Activated T-cell treated with anti-CD3 and anti-CD28 coated beads for 4 hours (primary cell): ENCODE results near the gene SMG7.

Source experiments
- DNase-seq: peaks from one replicate; pipeline ENCODE4 v3.0.0-alpha.2; 2020

Gene SMG7

DNA sequence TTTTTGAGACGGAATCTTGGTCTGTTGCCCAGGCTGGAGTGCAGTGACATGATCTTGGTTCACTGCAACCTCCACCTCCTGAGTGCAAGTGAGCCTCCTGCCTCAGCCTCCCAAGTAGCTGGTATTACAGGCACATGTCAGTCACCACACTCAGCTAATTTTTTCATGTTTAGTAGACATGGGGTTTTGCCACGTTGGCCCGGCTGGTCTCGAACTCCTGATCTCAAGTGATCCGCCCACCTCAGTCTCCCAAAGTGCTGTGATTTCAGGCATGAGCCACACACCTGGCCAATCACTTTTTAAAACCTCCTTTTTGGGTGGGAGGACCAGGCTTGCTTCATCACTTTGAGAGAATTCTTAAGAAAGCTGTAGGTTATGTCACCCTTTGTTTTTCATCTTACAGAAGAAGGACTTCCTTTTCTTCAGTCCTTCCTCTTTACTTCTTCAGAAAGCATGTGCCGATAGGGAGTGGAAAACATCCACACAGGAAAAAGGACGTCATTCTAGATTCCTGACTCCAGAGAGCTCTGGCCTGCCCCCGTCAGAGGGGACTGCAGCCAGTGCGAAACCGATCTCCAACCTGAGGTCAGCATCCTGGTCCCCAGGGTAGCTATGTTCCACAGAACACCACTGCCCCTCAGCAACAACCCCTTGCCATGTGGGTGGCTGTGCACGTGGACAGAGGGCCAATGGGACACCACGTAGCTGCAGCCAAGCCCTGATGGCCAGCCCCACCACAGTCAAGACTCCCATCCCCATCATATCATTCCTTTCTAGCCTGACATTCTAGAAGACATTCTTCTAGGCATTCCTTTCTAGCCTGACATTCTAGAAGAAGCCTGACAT is 96.1 kb downstream of the SMG7 start:
- no peak for DNase-seq

DNA sequence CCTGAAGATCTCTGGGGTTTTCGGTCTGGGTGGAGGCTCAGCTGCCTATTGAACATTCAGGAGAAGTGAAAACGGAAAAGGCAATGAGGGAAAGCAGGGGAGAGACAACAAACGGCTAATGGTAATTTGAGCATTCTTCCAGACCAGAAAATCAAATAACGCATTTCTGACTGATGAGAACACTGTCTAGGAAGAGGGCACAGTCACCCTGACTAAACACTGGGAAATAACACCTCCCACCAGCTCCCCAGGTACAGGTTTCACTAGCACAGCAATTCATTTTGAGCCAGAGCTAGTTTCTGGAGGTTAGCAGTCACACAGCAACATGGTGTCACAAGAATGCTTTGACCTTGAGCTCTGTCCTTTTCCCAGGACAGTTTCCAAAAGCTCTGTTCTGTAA is 96.8 kb downstream of the SMG7 start:
- no peak for DNase-seq

DNA sequence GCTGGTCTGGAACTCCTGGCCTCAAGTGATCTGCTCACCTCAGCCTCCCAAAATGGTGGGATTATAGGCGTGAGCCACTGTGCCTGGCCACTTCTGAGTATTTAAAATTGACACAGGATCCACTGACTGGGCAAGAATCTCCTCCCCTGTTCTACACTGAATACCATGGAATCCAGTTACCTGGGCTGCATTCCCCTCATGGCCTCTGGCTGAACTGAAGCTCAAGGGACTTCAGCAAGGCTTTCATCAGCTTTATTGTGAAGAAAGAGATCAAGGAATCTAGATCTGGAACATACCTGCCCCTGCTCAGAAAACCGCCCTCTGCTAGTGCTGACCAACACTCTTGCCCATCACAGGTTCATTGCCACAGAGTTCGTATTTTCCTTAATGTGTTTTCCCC is 97.5 kb downstream of the SMG7 start:
- DNase-seq = no peak

DNA sequence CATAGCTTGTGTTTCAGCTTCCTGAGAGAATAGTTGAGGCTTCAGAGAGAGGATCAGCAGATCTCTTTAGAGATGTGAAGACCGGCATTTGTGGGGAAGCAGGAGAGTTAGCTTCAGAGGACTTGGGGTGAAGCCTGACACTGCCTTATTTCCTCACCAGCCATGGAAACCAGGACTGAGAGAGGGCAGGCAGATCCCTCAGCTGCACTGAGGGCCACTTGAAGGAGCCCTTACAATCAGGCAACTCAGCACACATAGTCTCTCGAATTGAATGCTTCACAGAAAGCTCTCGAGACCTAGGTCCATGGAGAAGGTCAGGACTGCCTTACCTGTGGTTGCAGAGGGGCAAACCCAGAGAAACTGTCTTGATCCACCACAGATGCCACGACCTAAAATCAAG is 98.2 kb downstream of the SMG7 start:
- DNase-seq = no peak

DNA sequence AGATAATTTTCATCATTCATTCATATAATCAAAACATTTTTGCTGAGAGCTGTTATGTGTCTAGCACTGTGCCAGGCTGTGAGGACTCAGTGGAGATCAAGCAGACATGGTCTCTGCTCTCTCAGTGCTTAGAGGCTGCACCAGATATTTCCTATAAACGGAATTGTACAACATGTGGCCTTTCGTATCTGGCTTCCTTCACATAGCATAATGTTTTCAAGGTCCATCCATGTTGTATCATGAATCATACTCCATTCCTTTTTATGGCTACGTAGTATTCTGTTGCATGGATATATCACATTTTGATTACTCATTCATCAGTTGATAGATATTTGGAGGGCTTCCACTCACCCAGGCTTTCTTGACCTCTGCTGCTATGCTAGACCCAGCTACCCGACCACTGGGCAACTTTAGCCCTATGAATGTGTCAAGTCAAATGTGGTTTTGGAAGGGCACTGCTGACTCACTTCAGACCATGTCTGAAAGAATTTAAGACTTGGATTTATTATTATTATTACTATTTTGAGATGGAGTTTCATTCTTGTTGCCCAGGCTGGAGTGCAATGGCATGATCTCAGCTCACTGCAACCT is 99.5 kb downstream of the SMG7 start:
- DNase-seq = no peak

DNA sequence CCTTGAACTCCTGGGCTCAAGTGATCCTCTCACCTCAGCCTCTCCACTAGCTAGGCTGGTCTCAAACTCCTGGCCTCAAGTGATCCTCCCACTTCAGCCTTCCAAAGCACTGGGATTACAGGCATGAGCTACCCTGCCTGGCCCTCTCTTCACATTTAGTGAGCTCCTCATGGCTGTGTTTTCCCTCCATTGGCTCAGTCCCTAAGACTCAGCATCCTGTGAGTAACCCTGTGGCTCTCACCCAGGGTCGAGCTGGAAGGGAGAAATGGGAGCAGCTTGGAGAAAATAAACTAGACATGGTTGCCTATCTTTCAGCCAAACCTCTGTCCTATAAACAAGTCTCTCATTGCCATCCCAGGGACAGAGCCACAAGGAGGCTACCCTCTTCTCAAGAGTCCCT is 100.4 kb downstream of the SMG7 start:
- no peak for DNase-seq

DNA sequence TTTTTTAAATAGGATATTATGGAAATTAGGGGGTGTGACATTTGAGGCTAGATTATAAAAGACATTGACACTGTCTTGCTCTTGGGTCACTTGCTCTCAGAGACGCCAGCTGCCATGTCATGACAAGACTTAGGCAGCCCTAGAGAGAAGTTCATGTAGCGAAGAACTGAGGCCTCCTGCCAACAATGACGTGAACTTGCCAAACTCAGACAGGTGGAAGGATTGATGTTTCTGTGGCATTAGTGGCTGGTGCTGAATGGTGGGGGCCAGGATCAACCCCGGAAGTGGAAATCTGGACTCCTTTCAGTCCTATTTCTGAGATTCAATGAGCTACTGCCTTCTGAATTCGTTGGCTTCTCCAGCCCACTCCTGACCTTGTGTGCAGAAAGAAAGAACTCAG is 103.3 kb downstream of the SMG7 start:
- DNase-seq = no peak

DNA sequence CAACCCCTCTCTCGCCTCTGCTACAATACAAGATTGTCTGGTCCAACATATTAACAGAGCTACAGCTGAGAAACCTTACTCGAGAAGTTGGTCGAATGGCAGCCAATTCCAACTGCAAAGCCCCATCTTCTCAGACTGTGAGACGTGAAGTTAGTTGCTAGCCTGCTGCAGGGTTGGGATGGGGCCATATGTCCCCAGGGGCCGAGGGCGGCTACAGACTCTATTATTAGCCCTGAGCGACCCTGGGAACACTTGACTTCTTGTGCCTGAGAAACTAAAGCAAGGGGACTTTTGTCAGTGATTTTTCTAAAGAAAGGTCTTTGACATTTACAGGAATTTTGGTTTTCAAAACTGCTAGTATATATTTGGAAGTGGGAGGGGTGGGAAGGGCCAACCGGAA is 104.2 kb downstream of the SMG7 start:
- DNase-seq = no peak

DNA sequence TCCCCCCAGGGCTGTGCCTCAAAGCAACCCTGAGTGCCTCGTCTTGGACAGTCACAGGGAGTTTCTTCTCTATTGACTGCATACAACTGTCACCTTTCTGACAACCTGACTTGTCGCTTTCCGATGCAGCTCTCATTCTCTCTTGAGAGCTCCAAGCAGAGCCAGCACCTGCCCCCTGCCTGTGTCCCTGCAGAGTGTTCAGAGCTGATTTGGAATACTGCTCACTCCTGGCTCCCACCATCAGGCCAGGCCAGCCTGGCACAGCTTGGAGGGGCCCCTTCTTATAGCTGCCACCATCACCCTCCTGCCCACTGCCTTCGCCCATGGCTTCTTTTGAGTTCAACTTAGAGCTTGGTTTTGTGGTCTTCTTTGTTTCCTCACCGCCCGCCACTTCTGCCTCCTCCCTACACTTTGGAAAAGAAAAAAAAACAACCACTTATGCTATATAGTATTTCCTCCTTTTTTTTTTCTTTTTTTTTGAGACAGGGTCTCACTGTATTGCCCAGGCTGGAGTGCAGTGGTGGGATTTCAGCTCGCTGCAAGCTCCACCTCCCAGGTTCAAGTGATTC is 105.7 kb downstream of the SMG7 start:
- DNase-seq = no peak

DNA sequence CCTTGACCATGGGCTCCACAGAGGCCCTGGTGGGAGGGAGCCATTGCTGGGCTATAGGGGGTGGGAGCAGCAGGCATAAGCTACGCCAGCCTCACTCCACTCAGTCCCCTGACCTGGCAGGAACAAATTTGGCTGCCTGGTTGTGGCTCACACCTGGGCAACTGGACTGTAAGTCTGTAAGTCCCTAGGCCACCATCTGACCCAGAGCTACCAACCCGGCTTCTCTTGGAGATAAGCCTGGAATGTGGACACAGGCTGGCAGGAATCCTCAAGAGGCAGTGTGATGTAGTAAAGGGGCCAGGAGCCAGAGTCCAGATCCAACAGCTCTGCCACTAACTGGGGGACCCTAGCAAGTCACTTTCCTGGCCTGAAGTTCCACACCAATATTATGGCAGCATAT is 106.6 kb downstream of the SMG7 start:
- no peak for DNase-seq

DNA sequence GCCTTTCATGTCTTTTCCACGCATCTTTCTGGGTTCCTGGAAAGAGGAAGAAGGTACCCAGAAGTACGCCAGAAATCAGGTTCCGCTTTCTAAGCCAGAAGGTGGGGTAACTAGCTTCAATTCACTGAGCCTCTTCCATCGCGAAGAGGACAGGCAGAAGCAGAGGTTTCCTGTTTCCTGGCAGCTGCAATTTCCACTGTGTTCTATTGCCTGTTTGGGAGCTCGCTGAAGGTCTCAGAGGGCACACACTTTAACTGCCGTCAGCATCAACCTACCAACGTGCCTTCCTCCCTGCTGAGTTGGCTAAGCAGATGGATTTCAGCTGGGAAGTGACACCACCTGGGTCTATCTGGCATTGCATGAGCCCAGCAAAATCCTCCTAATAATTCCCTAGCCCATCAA is 108.0 kb downstream of the SMG7 start:
- DNase-seq = no peak

DNA sequence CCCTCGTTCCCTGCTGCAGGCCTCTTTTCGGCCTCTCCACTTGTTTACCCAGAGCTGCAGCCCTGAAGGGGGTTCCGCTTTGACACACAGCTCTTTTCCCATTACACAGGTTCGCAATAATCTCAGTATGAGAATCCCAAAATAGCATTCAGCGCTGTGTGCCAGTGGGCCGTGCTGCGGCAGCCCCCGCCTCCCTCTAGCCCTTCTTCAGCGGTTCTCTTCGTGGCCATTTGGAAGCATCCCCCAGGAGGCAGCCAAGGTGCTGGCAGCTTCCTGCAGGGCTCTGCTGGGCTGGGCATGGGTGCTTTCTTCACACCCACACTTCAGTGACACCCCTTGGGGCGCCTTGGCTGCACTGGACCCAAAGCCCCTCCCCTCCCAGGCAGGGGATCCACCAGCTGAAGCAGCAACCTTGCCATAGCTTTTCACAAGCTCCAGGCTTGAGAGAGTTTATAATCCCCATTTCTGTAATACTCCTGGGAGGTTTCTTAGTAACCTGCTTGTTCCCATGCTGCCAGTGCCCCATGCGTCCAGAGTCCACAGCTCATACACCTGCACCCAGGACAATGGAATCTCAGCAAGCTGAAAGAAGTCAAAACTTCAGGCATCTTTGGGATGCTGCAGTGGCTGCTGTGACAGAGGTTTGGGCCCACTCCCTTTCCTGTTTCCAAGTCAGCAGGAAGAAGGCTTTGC is 109.9 kb downstream of the SMG7 start:
- DNase-seq = no peak

DNA sequence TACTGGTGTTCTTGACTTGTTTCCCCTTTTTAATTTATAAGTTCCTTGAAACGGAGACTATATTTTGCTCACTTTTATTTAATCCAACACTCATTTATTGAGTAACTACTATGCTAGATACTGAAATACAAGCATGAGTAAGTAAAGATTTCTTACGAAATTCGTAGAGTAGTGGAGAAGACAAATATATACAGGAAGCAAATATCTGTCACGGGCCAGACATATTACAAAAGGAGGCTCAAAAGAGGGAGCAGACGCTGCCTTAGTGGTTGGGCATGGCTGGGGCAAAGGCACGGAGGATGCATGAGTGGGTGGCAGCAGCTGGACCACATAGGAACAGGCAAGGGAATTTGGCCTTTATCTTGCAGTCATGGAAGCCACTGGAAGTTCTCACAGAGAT is 111.2 kb downstream of the SMG7 start:
- DNase-seq = no peak

DNA sequence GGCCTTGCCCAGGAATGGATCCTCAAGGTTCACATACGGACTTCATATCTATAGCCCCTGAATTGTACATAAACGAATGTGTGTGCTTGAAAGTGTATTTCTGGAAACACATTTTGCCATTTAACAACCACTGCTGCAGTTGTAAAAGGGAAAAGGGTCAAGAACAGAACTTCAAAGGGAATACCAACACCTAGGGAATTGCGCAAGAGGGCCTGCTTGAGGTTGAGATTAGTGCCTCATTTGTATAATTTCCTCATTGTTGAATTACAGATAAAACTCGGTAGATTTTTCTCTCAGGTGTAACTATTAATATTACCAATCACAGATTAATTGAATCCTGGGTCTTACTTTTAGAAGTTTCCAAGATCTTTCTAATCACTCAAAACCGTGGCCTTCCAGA is 111.8 kb downstream of the SMG7 start:
- DNase-seq = no peak

DNA sequence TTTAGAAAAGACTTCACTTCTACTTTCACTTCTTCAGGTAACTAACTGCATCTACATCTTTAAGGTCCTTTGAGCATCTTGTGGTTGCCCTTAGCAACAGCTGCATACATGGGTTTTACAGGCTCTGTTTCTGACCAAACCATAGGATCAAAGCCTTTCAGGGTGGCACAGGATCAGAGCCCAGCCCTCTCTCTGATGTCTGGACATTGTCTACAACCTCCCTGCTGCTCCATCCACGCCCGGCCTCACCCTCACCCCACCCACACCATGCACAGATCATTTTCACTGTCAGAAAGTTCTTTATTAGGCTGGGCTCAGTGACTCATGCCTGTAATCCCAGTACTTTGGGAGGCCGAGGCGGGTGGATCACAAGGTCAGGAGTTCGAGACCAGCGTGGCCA is 112.7 kb downstream of the SMG7 start:
- DNase-seq = no peak

DNA sequence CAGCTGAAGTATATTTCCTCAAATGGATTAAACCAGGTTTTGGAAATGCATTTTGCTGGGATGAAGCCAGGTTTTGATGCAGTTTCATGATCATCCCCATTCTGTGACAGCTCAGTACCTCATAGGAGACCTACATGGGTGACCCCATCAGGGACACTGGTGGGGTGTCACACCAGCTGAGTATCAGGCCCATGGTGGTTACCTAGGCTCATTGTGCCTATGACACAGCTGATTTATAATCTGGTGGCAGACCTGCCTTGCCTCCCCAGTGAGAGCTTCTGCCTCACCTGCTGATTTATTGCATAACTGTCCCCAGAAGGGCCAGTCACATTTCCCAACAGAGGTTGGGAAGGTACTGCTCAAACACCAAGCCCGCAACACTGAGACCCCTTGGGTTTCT is 114.2 kb downstream of the SMG7 start:
- no peak for DNase-seq

DNA sequence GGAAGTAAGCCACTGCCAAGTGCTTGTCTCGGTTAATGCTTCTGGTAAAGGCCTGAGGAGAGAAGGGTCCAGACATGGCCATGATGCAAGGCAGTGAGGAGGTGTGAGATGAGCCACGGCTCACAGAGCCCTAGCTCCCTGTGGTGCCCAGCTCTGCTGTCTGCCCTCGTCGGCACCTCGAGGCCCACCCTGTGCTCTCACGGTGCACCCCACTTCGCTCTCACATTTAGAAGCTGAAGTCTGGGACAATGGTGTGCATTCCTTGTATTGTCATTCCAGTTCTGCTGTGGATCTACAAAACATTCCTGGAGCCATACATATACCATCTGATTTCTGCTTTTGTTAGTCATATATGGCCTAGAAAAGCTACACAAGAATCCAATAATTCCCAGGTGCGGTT is 114.6 kb downstream of the SMG7 start:
- no peak for DNase-seq

DNA sequence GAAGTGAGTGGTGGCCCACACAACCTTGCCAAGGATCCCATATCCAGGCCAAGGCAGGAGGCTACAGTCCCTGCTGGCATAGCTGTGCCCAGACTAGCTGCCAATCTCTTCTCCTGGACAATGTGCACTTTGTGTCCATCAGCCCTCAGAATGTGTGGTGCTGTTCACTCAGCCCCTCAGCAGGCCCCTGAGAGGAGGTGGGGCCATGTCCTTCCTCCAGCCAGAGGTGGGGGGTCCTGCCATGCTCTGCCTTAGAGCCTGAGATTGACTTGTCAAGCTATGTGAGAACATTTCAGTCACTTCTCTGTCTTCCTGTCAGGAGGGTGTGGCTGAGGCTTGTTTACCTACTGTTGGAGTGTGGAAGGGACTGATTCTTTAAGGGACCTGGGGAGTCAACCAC is 116.5 kb downstream of the SMG7 start:
- DNase-seq = no peak

DNA sequence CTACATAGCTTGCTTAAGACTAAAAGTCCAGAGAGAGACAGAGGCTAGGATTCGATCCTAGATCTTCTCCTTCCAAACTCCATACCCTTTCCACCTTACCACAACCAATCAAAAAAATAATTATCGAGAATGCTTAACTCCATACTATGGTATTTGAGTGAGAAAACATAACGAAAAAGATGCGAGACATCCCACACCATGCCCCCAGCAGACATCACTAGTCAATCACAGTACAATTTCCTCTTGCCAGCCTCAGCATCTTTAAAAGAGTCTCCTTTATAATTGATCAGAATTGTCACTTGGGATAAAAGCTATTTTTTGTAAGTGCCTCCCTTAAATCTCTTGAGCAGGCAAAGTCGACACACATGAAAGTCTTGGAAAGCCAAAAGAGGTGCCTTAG is 117.1 kb downstream of the SMG7 start:
- DNase-seq = no peak

DNA sequence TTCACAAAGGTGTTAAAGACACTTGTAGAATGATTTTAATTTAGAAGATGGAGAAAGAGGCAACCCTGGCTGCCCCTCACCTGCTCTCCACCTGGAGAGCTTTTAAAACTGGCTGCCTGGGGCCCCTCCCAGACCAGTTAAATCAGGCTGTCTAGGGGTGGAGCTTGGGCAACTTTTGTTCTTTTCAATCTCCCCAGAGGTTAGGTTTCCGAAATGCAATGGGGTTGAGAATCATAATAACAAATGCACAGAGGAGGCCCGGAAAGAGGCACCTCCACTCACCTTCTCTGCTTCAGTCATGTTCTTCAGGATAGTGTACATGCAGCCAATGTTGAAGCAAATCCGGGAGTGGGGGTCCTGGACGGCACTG is 117.6 kb downstream of the SMG7 start:
- DNase-seq = no peak

DNA sequence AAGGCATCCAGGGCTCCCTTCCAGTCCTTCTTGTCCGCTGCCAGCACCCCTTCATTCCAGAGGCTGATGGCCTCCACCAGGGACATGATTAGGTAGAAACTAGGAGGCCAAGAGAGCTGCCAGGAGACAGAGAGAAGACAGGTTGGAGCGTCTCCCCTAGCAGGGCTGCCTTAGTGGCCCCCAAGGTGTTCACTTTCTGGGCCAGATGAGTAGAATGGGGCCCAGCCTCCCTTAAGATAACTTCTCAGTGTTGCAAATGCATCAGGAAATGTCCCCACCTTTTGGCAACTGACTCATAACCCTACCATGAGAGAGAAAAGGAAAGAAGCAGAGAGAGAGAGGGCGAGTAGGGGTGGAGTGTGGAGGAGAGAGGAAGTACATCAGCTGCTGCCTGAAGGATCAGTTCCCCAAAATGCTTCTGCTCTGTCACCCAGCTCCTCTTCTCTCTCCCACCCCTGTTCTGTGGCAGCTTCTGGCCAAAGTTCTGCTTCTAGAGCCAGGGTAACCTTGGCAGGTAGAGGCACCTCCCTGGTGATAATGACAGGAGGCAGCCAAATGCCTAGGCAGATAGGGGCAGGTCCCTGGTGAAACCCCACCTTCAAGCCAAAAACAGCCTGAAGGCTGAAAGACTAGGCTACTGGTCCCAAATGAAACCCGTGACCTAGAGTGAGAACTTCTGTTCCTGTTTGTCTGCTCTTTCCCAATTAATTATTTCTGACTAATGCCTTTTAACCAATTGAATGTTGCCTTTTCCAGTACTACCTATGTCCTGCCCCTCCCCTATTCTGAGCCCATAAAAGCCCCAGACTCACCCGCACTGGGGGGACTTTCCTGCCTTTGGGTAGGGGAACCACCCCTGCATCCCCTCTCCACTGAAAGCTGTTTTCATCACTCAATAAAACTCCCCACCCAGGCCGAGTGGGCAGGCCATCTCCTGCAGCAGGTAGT is 118.2 kb downstream of the SMG7 start, which contains the start of gene NCF2:
NCF2 (minus strand) TSS at position 216 of the 948 bp plus-strand sequence; CDS start at position 86, 130 bp downstream.
- DNase-seq = no peak

DNA sequence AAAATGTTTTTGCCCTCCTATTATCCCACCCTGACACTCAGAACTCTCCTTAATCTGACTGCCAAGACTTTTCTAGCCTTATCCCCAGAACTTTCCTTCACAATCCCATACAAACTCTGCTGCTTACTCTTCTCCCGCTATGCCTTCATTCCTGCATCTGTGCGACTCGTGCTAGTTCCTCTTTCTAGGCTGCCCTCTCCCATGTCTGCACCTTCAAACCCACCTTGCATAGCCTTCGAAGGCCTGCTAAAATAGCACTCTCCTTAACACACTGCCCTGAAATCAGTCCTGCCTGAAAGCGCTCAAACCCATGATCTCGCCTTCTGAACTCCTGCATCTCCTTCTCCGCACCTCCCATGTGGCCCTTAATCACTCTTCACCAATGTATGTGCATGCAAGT is 120.4 kb downstream of the SMG7 start:
- DNase-seq = no peak

DNA sequence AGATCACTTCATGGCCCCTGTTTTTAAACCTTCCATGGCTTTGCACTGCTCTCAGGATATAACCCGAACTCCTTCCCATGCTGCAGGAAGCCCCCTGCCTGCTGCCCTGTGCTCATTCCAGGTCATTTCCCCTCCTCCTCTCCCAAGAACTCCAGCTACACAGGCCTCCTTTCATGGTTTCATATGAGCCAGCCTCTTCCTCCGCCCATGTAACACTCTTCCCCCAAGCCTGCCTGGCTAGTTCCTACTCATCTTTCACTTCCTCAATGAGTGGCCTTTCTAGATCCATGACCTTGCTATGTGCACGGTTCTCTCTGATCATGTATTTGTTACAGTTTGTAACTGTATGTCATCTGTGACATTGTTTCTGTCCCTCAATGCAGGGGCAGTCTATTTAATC is 121.1 kb downstream of the SMG7 start:
- DNase-seq = no peak
